ENCODE results near the gene SLC12A6.

SLC12A6 gene

DNA sequence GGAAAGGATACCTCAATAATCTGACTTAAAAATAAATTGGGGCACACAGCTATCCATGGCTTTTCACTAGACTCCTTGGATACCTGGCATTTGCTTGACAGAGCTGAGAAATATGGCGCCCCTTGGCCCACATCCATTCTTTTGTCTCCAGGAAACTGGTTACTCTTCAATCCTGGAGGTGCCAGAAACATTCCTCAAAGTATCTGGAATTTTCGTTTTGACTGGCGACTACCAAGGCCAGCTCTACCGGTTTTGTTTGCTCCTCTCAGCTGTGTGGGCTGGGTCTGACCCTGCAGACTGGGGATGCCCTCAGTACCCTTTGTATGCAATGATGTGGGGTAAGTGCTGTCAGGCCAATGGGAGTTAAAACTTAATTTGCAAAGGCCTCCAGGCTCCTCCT, 154.6 kb downstream of the SLC12A6 start:
- DNase-seq, result no peak
